K562 (cell line): ENCODE measurements around the gene UBXN6. TPM values are rescaled to one million over a fixed set of nuclear protein-coding genes. Genes with fewer than 3 reads are reported as not detected.
A peak's percentile ranks its signal among the peaks of the same experiment; 100 is the strongest.

ENCODE experiments used
- GABPB1 ChIP-seq: sonication (generic); formaldehyde crosslinking; IDR thresholded peaks from 2 replicates; pipeline ENCODE4 v1.8.0; 2022; ENCODE audit warnings: mild to moderate bottlenecking, missing genetic modification reagents
- MCM3 ChIP-seq: fragments of 450-650 bp; IDR thresholded peaks from 2 replicates; pipeline ENCODE4 v1.6.1; 2016
- NFYB ChIP-seq: IDR thresholded peaks from 2 replicates; pipeline ENCODE4 v1.6.1; 2011; ENCODE audit warnings: mild to moderate bottlenecking, moderate library complexity; ENCODE audit not compliant: insufficient read length; ENCODE audit errors: extremely low read depth
- NR1H2 ChIP-seq: sonication (generic); formaldehyde crosslinking; IDR thresholded peaks from 2 replicates; pipeline ENCODE4 v1.4.0; 2020; ENCODE audit warnings: mild to moderate bottlenecking, missing genetic modification reagents
- PML ChIP-seq: IDR thresholded peaks from 2 replicates; pipeline ENCODE4 v1.6.1; 2012; ENCODE audit warnings: low read length, inconsistent platforms
- RBFOX2 ChIP-seq: fragments of 200-400 bp; formaldehyde crosslinking; IDR thresholded peaks from 2 replicates; pipeline ENCODE4 v1.6.1; 2017; ENCODE audit warnings: low read depth, mild to moderate bottlenecking, low read length, moderate library complexity
- RCOR1 ChIP-seq, 2 experiments: IDR thresholded peaks; 2 replicates each; pipeline ENCODE4 v1.6.1; 2012; ENCODE audit warnings: low read depth in 2 of 2, low read length in 2 of 2, borderline replicate concordance in 1 of 2, improper control_type of control experiment in 1 of 2
- SRF ChIP-seq, 2 experiments: fragments of 250-450, 450-650 bp in 1 of 2; sonication (Bioruptor Pico) in 1 of 2; sonication (generic) in 1 of 2; formaldehyde crosslinking; IDR thresholded peaks; 2 replicates each; pipeline versions ENCODE4 v1.5.0 to v1.5.1; 2020 to 2022; ENCODE audit warnings: mild to moderate bottlenecking in 1 of 2, missing genetic modification reagents in 1 of 2
- ZC3H11A ChIP-seq: IDR thresholded peaks from 2 replicates; pipeline ENCODE4 v1.6.1; 2012; ENCODE audit warnings: low read depth, low read length, improper control_type of control experiment
- ZNF143 ChIP-seq: sonication (generic); formaldehyde crosslinking; IDR thresholded peaks from 2 replicates; pipeline ENCODE4 v1.9.0; 2022; ENCODE audit warnings: mild to moderate bottlenecking, missing genetic modification reagents
- polyA plus RNA-seq, 8 experiments: library from polyadenylated mRNA; depleted of rRNA in 4 of 8; stranded (reverse) in 5 of 8; unstranded in 3 of 8; fragments of >200 nt; fragmentation: Nextera tagmentation in 2 of 8; fragmentation: Illumina TruSeq in 1 of 8; extraction: Ambion mirVana in 2 of 8; extraction: Trizol in 1 of 8; gene quantifications; 2 replicates each; pipeline versions ENCODE4 v1.2.1 to v1.2.3, GENCODE V29; 2011 to 2014; ENCODE audit warnings: inconsistent platforms in 1 of 8, missing spikeins in 1 of 8
- total RNA-seq, 7 experiments: library from RNA; depleted of rRNA in 6 of 7; stranded (reverse); fragments of >200 nt in 6 of 7; fragmentation: Illumina TruSeq in 2 of 7; extraction: Trizol in 2 of 7; gene quantifications; 2 replicates each; pipeline versions ENCODE4 v1.2.1 to v1.2.3, GENCODE V29; 2011 to 2021; ENCODE audit warnings: low replicate concordance in 1 of 7
- TF ChIP-seq, protein P1 (sequence below): sonication (generic); formaldehyde crosslinking; IDR thresholded peaks from 2 replicates; pipeline ENCODE4 v1.8.1; 2023; ENCODE audit warnings: mild to moderate bottlenecking, missing genetic modification reagents
- TF ChIP-seq, protein P2 (sequence below): fragments of 450-650 bp; IDR thresholded peaks from 2 replicates; pipeline ENCODE4 v1.7.0; 2016; ENCODE audit warnings: borderline replicate concordance
- TF ChIP-seq, protein P3 (sequence below), 2 experiments: fragments of 450-650 bp in 1 of 2; sonication (generic) in 1 of 2; formaldehyde crosslinking in 1 of 2; IDR thresholded peaks; 2 replicates each; pipeline versions ENCODE4 v1.7.1 to v1.9.0; 2016 to 2022; ENCODE audit warnings: inconsistent platforms in 1 of 2, mild to moderate bottlenecking in 1 of 2, missing genetic modification reagents in 1 of 2

UBXN6 gene
- total and polyA plus RNA-seq, 9 of the 15 experiments (the other 6 are each of a cell fraction or from before 2014, with no cell fraction given), result 0.48 to 90.2 (median 29.5) TPM

DNA sequence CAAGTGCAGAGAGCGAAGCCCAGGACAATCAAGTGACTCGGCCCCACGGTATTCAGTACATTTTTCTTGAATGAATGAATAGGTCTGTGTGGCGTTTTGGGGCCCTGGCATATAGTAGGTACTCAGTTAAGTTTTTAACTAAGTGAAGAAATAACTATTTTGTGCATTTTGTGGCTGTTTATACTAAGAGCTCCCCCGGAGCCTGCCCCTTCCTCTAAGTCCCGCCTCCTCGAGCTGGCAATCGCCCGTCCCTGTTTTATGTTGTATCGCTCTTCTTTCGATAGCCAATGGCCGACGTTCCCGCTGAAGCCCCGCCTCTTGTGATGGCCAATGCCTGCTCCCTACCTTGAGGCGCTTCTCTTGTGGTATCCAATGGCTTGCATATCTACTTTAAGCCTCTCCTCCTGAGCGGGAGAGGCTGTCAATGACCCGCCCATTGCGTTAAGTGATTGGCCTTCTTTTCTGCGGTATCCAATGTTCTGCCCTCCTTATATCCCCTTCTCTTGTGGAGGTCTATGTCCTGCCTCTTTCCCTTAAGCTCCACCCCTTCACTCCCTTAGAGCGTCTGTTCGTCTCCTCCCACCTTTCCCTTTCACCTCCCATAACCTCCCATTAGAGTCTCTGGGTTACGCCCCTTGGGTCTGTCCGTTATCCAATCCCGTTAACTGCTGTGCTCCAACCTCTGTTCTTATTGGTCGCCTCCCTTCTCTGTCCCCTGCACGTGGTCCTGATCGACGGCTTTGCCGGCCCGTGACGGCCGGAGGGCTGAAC lies 14.0 kb upstream of the UBXN6 start (continued):
- TF ChIP-seq, protein P1, sequence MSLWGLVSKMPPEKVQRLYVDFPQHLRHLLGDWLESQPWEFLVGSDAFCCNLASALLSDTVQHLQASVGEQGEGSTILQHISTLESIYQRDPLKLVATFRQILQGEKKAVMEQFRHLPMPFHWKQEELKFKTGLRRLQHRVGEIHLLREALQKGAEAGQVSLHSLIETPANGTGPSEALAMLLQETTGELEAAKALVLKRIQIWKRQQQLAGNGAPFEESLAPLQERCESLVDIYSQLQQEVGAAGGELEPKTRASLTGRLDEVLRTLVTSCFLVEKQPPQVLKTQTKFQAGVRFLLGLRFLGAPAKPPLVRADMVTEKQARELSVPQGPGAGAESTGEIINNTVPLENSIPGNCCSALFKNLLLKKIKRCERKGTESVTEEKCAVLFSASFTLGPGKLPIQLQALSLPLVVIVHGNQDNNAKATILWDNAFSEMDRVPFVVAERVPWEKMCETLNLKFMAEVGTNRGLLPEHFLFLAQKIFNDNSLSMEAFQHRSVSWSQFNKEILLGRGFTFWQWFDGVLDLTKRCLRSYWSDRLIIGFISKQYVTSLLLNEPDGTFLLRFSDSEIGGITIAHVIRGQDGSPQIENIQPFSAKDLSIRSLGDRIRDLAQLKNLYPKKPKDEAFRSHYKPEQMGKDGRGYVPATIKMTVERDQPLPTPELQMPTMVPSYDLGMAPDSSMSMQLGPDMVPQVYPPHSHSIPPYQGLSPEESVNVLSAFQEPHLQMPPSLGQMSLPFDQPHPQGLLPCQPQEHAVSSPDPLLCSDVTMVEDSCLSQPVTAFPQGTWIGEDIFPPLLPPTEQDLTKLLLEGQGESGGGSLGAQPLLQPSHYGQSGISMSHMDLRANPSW, result no peak
- TF ChIP-seq ZNF143, result no peak
- peak in 1 of 2 experiments; percentile 77; a peak in 2 of 4 replicates for TF ChIP-seq SRF (CRISPR knock-in tag; IDR thresholded peaks at IDR 0.05)
- TF ChIP-seq, protein P2, sequence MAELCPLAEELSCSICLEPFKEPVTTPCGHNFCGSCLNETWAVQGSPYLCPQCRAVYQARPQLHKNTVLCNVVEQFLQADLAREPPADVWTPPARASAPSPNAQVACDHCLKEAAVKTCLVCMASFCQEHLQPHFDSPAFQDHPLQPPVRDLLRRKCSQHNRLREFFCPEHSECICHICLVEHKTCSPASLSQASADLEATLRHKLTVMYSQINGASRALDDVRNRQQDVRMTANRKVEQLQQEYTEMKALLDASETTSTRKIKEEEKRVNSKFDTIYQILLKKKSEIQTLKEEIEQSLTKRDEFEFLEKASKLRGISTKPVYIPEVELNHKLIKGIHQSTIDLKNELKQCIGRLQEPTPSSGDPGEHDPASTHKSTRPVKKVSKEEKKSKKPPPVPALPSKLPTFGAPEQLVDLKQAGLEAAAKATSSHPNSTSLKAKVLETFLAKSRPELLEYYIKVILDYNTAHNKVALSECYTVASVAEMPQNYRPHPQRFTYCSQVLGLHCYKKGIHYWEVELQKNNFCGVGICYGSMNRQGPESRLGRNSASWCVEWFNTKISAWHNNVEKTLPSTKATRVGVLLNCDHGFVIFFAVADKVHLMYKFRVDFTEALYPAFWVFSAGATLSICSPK, result no peak
- no peak for TF ChIP-seq ZC3H11A
- peak; percentile 92 for TF ChIP-seq GABPB1 (CRISPR knock-in tag)
- 0 out of 4 replicates have a peak, but pooled peaks of 1 of the 2 experiments have one; percentile 9 for TF ChIP-seq RCOR1 (IDR thresholded peaks at IDR 0.05; ENCODE audit: borderline replicate concordance in 1 of 2, low read depth in 2 of 2, low read length in 2 of 2)
- peak; percentile 85 for TF ChIP-seq NFYB
- peak; percentile 52 for TF ChIP-seq RBFOX2
- TF ChIP-seq MCM3, result no peak
- TF ChIP-seq NR1H2 (CRISPR knock-in tag), result no peak
- peak; percentile 61; the same call in 1 of the 2 replicates for TF ChIP-seq PML
- TF ChIP-seq, protein P3, sequence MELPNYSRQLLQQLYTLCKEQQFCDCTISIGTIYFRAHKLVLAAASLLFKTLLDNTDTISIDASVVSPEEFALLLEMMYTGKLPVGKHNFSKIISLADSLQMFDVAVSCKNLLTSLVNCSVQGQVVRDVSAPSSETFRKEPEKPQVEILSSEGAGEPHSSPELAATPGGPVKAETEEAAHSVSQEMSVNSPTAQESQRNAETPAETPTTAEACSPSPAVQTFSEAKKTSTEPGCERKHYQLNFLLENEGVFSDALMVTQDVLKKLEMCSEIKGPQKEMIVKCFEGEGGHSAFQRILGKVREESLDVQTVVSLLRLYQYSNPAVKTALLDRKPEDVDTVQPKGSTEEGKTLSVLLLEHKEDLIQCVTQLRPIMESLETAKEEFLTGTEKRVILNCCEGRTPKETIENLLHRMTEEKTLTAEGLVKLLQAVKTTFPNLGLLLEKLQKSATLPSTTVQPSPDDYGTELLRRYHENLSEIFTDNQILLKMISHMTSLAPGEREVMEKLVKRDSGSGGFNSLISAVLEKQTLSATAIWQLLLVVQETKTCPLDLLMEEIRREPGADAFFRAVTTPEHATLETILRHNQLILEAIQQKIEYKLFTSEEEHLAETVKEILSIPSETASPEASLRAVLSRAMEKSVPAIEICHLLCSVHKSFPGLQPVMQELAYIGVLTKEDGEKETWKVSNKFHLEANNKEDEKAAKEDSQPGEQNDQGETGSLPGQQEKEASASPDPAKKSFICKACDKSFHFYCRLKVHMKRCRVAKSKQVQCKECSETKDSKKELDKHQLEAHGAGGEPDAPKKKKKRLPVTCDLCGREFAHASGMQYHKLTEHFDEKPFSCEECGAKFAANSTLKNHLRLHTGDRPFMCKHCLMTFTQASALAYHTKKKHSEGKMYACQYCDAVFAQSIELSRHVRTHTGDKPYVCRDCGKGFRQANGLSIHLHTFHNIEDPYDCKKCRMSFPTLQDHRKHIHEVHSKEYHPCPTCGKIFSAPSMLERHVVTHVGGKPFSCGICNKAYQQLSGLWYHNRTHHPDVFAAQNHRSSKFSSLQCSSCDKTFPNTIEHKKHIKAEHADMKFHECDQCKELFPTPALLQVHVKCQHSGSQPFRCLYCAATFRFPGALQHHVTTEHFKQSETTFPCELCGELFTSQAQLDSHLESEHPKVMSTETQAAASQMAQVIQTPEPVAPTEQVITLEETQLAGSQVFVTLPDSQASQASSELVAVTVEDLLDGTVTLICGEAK (IDR thresholded peaks at IDR 0.05), result peak; percentile 87
- TF ChIP-seq, protein P3 (CRISPR knock-in tag; IDR thresholded peaks at IDR 0.05), result no peak
